ENCODE measurements around the gene RFNG.

The RFNG gene

DNA sequence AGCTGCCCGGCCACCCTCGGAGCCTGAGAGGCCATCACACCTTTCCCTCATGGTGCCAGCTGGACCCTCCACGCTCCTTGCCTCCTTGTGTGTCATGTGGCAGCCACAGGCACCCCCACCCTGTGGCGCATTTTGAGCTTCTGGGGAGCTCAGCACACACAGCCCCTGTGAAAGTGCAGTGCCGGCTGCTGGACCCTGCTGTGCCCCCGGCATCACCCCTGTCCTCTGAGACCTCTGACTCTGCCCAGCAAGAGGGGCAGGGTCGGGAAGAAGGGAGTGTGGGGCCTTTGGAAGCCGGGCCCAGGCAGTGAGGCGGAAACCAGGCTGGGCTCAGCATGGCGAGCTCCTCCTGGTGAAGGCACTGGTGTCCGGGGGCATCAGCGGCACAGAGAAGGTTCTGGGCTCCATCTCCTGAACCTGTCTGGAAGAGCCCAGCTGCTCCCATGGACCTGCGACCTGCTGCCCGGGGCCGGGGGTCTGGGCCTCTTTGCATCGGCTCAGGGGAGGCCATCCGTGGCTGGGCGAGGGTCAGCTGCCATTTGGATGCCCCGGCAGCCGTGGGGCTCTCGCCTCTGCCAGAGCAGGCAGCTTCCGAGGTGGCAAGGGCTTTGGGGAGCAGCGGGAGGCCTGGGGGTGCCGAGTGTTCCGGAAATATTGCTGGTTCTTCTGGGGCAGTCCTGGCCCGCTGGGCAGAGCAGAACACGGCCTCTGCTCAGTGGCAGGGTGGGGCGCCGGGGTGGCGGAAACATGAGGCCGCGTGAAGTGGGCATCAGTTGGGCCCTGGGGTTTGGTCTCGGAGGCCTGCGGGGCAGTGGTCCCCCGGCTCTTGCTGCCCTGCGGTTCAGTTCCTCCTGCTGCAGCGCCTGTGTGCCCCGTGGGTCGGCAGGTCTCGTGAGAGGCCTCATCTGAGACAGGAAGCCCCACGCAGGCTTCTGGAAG lies 46.8 kb downstream of the RFNG start:
- no peak for DNase-seq

- no peak for DNase-seq
Observed at GRCh38 chr17:82003411-82004381, 47.9 kb downstream of the RFNG start.

GRCh38 chr17:82001571-82002056 lies 50.0 kb downstream of the RFNG start:
- DNase-seq = no peak

DNA sequence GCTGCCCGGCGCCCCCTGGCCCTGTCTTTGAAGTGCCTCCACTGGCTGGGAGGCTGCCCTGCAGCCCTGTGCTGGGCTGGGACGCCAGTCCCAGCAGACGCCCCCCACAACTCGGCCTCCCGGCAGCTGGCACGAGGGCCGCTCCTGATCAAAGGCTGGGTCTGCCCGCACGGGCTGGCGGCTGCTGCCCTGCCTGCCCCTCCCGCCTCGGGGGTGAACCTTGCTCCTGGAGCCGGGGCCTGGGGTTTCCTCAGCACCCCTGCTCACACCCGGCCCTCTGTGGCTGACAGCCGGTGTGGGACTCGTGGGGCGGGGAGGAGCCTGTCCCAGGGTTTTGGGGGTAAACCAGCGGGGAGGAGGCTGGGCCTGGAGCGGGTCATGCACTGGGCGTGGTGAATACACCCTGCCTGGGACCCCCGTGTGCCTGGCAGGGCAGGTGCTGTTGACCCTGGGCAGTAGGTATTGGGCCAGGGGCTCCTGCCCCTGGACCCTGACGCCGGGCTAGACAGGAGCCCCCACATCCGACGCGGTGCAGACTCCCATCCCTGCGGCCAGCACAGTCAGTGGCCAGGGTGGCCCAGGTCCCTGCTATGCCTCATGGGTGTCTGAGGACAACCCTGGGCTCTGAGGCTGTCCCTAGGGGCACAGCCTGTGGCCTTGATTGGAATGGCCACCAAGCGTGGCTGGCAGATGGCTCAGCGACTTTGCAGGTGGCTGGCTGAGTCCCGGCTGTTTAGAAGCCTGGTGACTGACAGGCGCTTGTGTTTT lies 50.6 kb downstream of the RFNG start:
- no peak for DNase-seq

DNA sequence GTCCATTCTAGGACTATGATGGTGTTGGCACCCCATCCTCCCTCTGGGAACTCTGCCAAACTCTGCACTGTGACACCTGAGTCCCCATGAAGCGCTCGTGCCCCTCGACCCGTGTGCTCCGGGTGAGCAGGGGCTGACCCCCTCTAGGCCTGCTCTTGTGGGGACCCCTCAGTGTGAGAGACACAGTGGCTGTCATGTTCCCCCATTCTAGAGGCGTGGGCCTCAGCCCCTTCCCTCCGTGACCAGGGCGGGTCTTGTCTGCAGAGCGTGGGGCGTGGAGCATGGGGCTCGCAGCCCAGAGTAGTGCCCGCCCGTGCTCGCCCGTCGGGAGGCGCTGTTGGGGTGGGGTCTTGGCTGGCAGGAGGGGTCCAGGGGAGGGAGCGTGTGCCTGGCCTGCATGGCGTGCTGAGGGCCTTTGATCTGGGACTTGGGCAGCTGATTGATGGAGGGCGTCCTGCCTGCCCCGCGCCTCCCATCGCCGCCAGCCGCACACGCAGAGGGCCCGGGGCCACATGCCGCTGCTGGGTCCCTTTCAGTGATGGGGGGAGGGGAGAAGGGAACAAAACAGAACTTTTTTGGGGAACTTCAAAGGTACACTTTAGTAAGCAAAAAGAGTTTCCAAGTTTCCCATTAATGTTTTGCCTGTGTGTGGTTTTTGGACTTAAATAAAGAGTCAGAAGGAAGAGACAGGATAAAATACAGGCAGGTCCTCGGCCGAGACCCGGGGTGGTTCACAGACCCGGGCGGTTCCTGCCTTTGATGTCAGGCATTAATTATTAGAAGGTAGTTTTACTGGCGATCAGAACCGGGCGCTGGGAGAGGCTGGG lies 51.4 kb downstream of the RFNG start:
- DNase-seq = no peak

DNA sequence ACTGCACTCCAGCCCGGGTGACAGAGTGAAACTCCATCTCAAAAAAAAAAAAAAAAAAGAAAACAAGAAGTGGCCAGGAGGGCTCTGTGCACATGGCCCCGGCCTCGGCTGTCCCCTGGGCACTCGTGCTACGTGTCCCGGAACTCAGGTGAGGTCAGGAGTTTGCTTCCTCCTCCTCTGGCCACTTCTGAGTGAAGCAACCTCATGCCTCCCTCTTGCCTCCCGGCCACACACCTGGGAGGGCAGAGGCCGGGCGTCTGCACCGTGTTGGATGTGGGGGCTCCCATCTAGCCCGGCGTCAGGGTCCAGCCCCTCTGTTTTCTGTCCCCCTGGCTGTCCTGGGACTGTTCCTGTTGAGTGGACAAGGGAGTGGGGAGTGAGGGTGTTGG lies 52.0 kb downstream of the RFNG start:
- no peak for DNase-seq

- DNase-seq = no peak
Observed at GRCh38 chr17:81998691-81999438, 52.7 kb downstream of the RFNG start.

DNA sequence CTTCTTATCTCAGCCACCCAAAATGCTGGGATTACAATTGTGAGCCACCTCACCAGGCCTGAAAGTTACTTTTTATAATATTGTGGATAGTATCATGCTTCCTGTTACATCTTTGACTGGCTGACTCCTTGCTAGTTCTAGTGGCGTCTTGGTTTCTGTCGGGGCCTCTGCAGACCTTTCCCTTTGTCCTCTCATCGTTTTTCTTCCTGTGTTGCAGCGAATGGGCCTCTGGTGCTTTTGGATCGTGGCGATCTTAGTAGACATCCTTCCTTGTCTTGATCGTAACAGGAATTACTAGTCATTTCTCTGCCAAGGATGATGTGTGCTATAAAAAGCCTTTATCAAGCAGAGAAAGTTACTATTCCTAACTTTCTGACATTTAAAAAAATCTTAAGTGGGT lies 53.4 kb downstream of the RFNG start:
- DNase-seq = no peak

Data from nucleus accumbens (tissue), 56 donors.